ENCODE results near the gene CACFD1. TPM values are rescaled to one million over a fixed set of nuclear protein-coding genes. Genes with fewer than 3 reads are reported as not detected.

CACFD1 gene
- total and polyA plus RNA-seq, 3 experiments from 2014 or later, result 1.3 to 2.6 (median 2.5) TPM

DNA sequence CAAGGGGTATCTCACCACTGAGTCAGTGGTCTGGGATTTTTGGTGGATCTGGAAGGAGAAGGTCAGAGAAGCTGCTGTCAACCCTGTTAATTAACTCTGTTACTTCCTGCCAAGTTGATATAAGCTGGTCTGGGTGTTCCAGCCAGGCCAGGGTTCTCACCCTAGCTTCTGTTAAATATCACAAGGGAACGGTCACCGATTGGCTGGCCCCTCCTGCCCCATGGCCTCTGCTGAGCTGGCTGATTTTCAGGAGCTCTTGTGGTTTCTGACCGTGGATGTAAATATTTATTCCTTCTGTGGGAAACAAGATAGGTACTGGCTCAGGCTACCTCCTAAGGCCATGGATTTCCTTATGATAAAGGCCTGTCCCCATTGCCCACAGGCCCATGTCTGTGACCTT lies 36.6 kb upstream of the CACFD1 start:
- no peak for DNase-seq

DNA sequence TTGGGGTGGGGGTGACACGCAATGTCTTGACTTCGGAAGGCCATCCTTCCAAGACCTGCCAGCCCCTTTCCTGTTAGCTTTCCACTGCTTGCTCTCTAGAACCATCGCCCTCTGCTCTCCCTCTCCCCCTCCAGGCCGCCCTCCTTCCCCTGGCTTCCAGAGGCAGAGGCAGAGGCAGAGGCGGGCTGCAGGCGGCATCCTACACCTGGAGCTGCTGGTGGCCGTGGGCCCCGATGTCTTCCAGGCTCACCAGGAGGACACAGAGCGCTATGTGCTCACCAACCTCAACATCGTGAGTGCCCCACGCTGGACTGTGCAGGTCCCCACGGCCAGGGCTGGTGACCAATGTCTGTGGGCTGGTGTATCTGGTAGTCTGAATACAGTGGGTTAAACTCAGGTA lies 35.6 kb upstream of the CACFD1 start:
- Mint-ChIP-seq H3K4me1 (peaks cover 10 to 25% (median 23%) of the 10 kb centered on the region in 3 donors), H3K4me3 (no peak overlapping the region), H3K9me3 (no peaks in the 10 kb centered on the region), H3K36me3 (no peaks in the 10 kb centered on the region), H3K27me3 (peaks cover 16 to 28% of the 10 kb centered on the region in 2 donors), H3K27ac (no peak overlapping the region)
- POLR2A ChIA-PET, result no interaction called here
- no peak overlapping the region for H3K4me3 ChIP-seq (ENCODE audit: low read length)
- H3K27ac ChIP-seq (ENCODE audit: low read depth, low read length), result no peak overlapping the region
- no peak for DNase-seq
- no peaks in the 10 kb centered on the region for H3K9me3 ChIP-seq (ENCODE audit: low read length)
- H3K36me3 ChIP-seq (ENCODE audit: insufficient read depth, low read length), result no peaks in the 10 kb centered on the region
- H3K27me3 ChIP-seq (ENCODE audit: insufficient read depth, low read length, poor library complexity, severe bottlenecking), result peaks cover 15% of the 10 kb centered on the region
- no peaks in the 10 kb centered on the region for H3K4me1 ChIP-seq (ENCODE audit: insufficient read depth, low read length)
- CTCF ChIA-PET, result no interaction called here

More for the DNA sequence above, 36.6 kb upstream of the CACFD1 start:
- Mint-ChIP-seq H3K27me3 (peaks cover 17 to 28% of the 10 kb centered on the region in 2 donors), H3K4me1 (peaks cover 18 to 33% (median 31%) of the 10 kb centered on the region in 3 donors), H3K27ac (peak overlapping the region in 3 of 8 donors; percentile 45 to 66 (median 47)), H3K9me3 (no peaks in the 10 kb centered on the region), H3K36me3 (no peaks in the 10 kb centered on the region), H3K4me3 (no peak overlapping the region)
- Histone ChIP-seq H3K36me3 (ENCODE audit: insufficient read depth, low read length) (no peaks in the 10 kb centered on the region), H3K4me3 (ENCODE audit: low read length) (no peak overlapping the region), H3K9me3 (ENCODE audit: low read length) (no peaks in the 10 kb centered on the region), H3K4me1 (ENCODE audit: insufficient read depth, low read length) (no peaks in the 10 kb centered on the region), H3K27me3 (ENCODE audit: insufficient read depth, low read length, poor library complexity, severe bottlenecking) (peaks cover 15% of the 10 kb centered on the region), H3K27ac (ENCODE audit: low read depth, low read length) (no peak overlapping the region)
- CTCF ChIA-PET, result no interaction called here
- POLR2A ChIA-PET, result no interaction called here

DNA sequence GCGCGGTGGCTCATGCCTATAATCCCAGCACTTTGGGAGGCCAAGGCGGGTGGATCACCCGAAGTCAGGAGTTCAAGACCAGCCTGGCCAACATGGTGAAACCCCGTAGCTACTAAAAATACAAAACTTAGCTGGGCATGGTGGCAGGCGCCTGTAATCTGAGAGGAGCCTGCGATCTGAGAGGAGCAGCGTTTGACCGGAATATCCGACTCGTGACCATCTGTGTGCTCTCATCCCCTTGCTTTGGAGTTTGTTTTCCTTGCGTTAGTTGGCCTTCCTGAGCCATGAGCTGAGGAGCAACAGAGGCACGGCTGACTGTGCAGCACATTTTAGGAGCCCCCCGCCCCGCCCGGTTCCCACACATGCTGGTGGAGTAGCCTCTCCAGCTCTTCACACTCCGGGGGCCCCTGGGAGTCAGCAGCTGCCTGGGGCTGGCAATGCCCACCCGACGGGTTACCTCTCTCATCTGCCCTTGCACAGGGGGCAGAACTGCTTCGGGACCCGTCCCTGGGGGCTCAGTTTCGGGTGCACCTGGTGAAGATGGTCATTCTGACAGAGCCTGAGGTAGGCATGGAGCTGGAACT lies 34.6 kb upstream of the CACFD1 start:
- POLR2A ChIA-PET, result no interaction called here
- H3K27ac Mint-ChIP-seq, result no peak overlapping the region

DNA sequence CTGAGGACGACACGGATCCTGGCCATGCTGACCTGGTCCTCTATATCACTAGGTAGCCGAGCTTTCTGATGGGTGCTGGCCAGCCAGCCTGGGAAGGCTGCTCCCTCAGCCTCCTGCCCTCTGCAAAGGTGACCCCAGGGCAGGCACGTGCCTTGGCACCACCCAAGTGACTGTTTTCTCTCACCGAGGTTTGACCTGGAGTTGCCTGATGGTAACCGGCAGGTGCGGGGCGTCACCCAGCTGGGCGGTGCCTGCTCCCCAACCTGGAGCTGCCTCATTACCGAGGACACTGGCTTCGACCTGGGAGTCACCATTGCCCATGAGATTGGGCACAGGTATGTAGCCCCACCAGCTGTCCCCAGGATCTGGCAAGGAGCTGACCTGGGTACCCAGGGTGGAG lies 33.8 kb upstream of the CACFD1 start:
- Histone ChIP-seq H3K4me1 (ENCODE audit: insufficient read depth, low read length) (no peaks in the 10 kb centered on the region), H3K27me3 (ENCODE audit: insufficient read depth, low read length, poor library complexity, severe bottlenecking) (peaks cover 15% of the 10 kb centered on the region), H3K4me3 (ENCODE audit: low read length) (no peak overlapping the region), H3K36me3 (ENCODE audit: insufficient read depth, low read length) (no peaks in the 10 kb centered on the region), H3K9me3 (ENCODE audit: low read length) (no peaks in the 10 kb centered on the region), H3K27ac (ENCODE audit: low read depth, low read length) (no peak overlapping the region)
- CTCF ChIA-PET, result no interaction called here
- Mint-ChIP-seq H3K9me3 (no peaks in the 10 kb centered on the region), H3K4me3 (no peak overlapping the region), H3K36me3 (no peaks in the 10 kb centered on the region), H3K27ac (no peak overlapping the region), H3K27me3 (peaks cover 20 to 33% of the 10 kb centered on the region in 2 donors), H3K4me1 (peaks cover 11 to 22% (median 13%) of the 10 kb centered on the region in 3 donors)
- POLR2A ChIA-PET, result no interaction called here
- DNase-seq, result no peak

More for the DNA sequence above, 34.6 kb upstream of the CACFD1 start:
- Mint-ChIP-seq H3K36me3 (no peaks in the 10 kb centered on the region), H3K9me3 (no peaks in the 10 kb centered on the region), H3K27me3 (peaks cover 17 to 30% of the 10 kb centered on the region in 2 donors), H3K4me1 (peaks cover 11 to 27% (median 20%) of the 10 kb centered on the region in 3 donors), H3K4me3 (peak overlapping the region in 1 of 7 donors; percentile 8)
- no peak for DNase-seq
- Histone ChIP-seq H3K4me3 (ENCODE audit: low read length) (no peak overlapping the region), H3K9me3 (ENCODE audit: low read length) (no peaks in the 10 kb centered on the region), H3K4me1 (ENCODE audit: insufficient read depth, low read length) (no peaks in the 10 kb centered on the region), H3K27ac (ENCODE audit: low read depth, low read length) (no peak overlapping the region), H3K36me3 (ENCODE audit: insufficient read depth, low read length) (no peaks in the 10 kb centered on the region), H3K27me3 (ENCODE audit: insufficient read depth, low read length, poor library complexity, severe bottlenecking) (peaks cover 15% of the 10 kb centered on the region)
- CTCF ChIA-PET, result no interaction called here

DNA sequence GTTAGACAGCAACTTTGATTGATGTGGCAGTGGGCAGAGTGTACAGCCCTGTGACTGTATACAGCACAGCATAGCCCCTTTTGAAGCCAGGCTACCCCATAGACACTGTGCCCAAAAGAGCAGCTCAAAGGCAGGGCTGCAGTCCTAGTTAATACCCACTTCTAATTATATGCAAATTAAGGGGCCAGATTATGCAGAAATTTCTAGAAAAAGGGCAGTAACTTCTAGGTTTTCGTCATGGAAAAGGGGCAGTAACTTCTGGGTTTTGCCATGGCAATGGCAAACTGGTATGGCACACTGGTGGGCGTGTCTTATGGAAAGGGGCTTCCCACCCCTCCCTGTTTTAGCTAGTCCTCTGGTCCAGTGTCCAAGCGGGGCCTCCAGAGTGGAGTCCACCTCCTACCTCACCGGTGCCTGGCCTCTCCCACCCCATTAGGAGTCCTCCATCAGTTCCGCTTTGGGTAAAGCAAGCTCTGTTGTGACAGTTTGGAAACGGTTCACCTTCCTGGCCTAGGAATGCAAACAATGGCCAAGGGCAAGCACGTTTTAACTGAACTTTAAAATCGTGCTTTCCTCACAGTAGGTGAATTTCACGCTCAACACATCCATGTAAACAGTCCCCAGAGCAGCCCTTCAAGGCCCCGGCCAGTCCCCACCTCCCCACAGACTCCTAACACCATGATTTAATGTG lies 32.0 kb upstream of the CACFD1 start:
- H3K4me1 Mint-ChIP-seq, result peaks cover 4 to 13% (median 5%) of the 10 kb centered on the region in 3 donors
- H3K27ac Mint-ChIP-seq, result peak overlapping the region in 1 of 8 donors; percentile 17
- ChIA-PET POLR2A (no interaction called here), CTCF (no interaction called here)
- H3K9me3 ChIP-seq (ENCODE audit: low read length), result no peaks in the 10 kb centered on the region
- no peak overlapping the region for H3K27ac ChIP-seq (ENCODE audit: low read depth, low read length)
- H3K4me3 Mint-ChIP-seq, result peak overlapping the region in 6 of 7 donors; percentile 8 to 69 (median 61)
- H3K27me3 ChIP-seq (ENCODE audit: insufficient read depth, low read length, poor library complexity, severe bottlenecking), result peaks cover 15% of the 10 kb centered on the region
- no peaks in the 10 kb centered on the region for H3K36me3 ChIP-seq (ENCODE audit: insufficient read depth, low read length)
- H3K36me3 Mint-ChIP-seq, result no peaks in the 10 kb centered on the region
- H3K4me3 ChIP-seq (ENCODE audit: low read length), result no peak overlapping the region
- H3K27me3 Mint-ChIP-seq, result peaks cover 20 to 36% of the 10 kb centered on the region in 2 donors
- H3K9me3 Mint-ChIP-seq, result no peaks in the 10 kb centered on the region
- H3K4me1 ChIP-seq (ENCODE audit: insufficient read depth, low read length), result no peaks in the 10 kb centered on the region
- no peak for DNase-seq

DNA sequence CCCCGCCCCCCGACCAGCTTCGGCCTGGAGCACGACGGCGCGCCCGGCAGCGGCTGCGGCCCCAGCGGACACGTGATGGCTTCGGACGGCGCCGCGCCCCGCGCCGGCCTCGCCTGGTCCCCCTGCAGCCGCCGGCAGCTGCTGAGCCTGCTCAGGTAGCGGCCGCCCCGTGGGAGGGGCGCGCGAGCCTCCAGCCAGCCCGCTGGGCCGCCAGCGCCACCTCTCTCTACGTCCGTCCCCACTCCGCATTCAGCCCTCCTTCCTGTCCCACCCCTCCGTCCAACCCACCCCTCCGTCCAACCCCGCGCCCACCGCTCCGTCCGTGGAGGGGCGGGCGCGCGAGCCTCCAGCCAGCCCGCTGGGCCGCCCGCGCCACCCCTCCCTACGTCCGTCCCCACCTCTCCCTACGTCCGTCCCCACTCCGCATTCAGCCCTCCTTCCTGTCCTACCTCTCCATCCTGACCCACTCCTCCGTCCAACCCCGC lies 31.1 kb upstream of the CACFD1 start:
- no peak overlapping the region for H3K4me3 ChIP-seq (ENCODE audit: low read length)
- DNase-seq, result no peak
- Mint-ChIP-seq H3K4me1 (peaks cover 4 to 13% (median 5%) of the 10 kb centered on the region in 3 donors), H3K27ac (no peak overlapping the region), H3K36me3 (no peaks in the 10 kb centered on the region), H3K9me3 (no peaks in the 10 kb centered on the region), H3K27me3 (peaks cover 20 to 37% of the 10 kb centered on the region in 2 donors), H3K4me3 (no peak overlapping the region)
- ChIA-PET POLR2A (no interaction called here), CTCF (no interaction called here)
- no peaks in the 10 kb centered on the region for H3K36me3 ChIP-seq (ENCODE audit: insufficient read depth, low read length)
- H3K9me3 ChIP-seq (ENCODE audit: low read length), result no peaks in the 10 kb centered on the region
- no peak overlapping the region for H3K27ac ChIP-seq (ENCODE audit: low read depth, low read length)
- no peaks in the 10 kb centered on the region for H3K4me1 ChIP-seq (ENCODE audit: insufficient read depth, low read length)
- peaks cover 15% of the 10 kb centered on the region for H3K27me3 ChIP-seq (ENCODE audit: insufficient read depth, low read length, poor library complexity, severe bottlenecking)

DNA sequence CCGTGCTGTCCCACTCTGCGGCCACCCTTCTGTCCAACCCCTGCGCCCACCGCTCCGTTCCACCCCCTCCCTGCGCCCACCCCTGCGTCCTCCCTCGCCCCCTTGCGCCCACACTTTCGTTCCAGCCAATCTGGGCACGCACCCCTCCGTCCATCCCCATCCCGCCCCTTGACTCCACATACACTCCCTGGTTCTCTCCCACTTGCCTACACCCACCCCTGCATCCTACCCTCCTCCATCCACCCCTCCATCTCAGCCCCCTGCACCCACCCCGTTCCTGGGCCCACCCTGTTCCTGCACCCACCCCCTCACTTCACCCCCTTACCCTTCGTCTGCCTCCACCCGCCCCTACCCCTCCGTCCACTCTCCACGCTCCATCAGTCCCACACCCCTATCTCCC lies 30.6 kb upstream of the CACFD1 start:
- Histone ChIP-seq H3K4me1 (ENCODE audit: insufficient read depth, low read length) (no peaks in the 10 kb centered on the region), H3K4me3 (ENCODE audit: low read length) (no peak overlapping the region), H3K36me3 (ENCODE audit: insufficient read depth, low read length) (no peaks in the 10 kb centered on the region), H3K9me3 (ENCODE audit: low read length) (no peaks in the 10 kb centered on the region), H3K27me3 (ENCODE audit: insufficient read depth, low read length, poor library complexity, severe bottlenecking) (peaks cover 15% of the 10 kb centered on the region), H3K27ac (ENCODE audit: low read depth, low read length) (no peak overlapping the region)
- no peak for DNase-seq
- peak overlapping the region in 2 of 7 donors; percentile 49 to 56 for H3K4me3 Mint-ChIP-seq
- H3K27me3 Mint-ChIP-seq, result peaks cover 20 to 37% of the 10 kb centered on the region in 2 donors
- peaks cover 4 to 13% (median 5%) of the 10 kb centered on the region in 3 donors for H3K4me1 Mint-ChIP-seq
- H3K27ac Mint-ChIP-seq, result no peak overlapping the region
- H3K9me3 Mint-ChIP-seq, result no peaks in the 10 kb centered on the region
- ChIA-PET CTCF (no interaction called here), POLR2A (no interaction called here)
- H3K36me3 Mint-ChIP-seq, result no peaks in the 10 kb centered on the region

DNA sequence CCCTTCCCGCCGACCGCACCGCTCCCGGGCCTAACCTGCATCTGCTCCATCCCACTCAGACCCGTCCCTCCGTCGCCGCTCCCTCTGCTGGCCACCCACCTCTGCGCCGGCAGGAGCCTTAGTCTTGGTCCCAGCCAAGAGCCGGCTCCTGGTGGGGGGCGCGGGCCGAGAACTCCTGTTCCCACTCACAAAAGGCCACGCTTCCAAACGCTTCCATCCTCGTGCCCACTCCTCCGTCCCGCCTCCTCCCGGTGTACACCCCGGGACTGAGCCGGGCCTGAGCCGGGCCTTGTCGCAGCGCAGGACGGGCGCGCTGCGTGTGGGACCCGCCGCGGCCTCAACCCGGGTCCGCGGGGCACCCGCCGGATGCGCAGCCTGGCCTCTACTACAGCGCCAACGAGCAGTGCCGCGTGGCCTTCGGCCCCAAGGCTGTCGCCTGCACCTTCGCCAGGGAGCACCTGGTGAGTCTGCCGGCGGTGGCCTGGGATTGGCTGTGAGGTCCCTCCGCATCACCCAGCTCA lies 30.1 kb upstream of the CACFD1 start:
- Mint-ChIP-seq H3K4me1 (peaks cover 4 to 13% (median 5%) of the 10 kb centered on the region in 3 donors), H3K27me3 (peaks cover 20 to 35% of the 10 kb centered on the region in 2 donors), H3K9me3 (no peaks in the 10 kb centered on the region), H3K4me3 (peak overlapping the region in 3 of 7 donors; percentile 49 to 56 (median 52)), H3K36me3 (no peaks in the 10 kb centered on the region), H3K27ac (no peak overlapping the region)
- CTCF ChIA-PET, result no interaction called here
- peaks cover 15% of the 10 kb centered on the region for H3K27me3 ChIP-seq (ENCODE audit: insufficient read depth, low read length, poor library complexity, severe bottlenecking)
- POLR2A ChIA-PET, result no interaction called here
- H3K36me3 ChIP-seq (ENCODE audit: insufficient read depth, low read length), result no peaks in the 10 kb centered on the region
- no peak overlapping the region for H3K27ac ChIP-seq (ENCODE audit: low read depth, low read length)
- H3K4me1 ChIP-seq (ENCODE audit: insufficient read depth, low read length), result no peaks in the 10 kb centered on the region
- DNase-seq, result no peak
- no peaks in the 10 kb centered on the region for H3K9me3 ChIP-seq (ENCODE audit: low read length)
- no peak overlapping the region for H3K4me3 ChIP-seq (ENCODE audit: low read length)
